ENCODE measurements around the gene STAT1.

STAT1 gene

DNA sequence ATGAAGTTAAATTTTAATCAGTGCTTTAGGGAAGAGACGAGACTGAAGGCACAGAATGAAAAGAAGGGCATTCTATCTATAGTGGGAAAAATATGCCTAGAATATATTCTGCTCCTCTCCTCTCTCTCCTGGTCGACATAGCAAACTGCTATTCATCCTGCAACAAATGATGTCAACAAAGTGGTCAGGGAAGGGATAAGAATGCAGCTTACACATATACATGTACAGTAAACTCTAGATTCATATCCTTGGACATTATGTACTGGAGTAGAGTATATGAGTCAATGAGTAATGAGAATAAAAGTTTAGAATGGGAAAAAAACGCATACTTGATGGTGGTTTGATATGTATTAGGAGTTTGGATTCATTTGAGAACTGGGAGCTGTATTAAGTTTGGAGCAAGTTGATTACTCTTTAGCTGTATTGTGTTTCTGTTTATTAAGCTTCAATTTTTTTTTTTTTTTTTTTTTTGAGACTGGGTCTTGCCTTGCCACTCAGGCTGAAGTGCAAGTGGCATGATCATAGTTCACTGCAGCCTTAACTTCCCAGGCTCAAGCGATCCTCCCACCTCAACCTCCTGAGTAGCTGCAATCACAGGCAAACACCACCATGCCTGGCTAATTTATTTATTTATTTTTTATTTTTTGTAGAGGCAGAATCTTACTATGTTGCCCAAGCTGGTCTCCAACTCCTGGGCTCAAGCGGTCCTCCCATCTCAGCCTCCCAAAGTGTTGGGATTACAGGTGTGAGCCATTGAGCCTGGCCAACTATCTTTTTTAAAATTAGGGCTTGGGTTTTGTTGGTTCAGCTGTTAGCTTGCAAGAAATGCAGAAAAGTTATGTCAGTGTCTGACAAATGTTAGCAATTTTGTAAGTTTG is 53.8 kb downstream of the STAT1 start:
- DNase-seq, result peak; percentile 58

DNA sequence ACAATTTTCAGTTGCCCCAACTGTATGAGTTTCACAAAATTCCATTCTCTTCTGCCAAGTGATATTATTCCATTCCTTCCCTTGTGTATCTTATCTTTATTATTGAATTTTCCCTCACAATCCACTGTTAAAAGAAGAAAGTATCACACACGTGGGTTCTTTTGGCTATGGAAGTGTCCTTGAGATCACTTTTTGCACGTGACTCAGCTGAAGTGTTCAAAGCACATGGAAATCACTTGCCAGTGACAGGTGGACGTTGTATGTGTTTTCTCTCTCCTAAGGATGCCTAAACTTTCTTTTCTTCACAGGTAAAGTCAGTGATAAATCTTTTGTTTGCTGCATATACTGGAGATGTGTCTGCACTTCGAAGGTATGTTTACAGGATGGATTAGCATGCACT is 60.7 kb downstream of the STAT1 start:
- DNase-seq, result no peak

DNA sequence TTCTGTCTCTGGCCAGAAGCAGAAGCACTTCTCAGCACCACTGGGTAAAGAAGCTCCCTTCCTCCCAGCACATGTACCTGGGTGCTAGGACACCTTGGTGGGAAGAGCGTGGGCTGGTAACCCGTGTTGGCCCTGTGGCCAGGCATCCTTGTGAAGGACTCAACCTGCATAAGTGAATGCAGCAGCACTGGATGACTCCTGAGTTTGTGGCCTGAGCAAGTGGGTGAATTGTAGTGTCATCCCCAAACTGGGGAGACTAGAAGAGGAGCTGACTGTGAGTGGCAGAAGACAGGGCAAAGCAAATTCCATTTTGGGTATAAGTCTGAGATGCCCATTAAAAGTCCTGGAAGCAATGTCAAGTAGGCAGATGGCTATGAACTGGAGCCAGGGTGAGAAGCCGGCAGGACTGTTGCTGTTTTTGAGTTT is 63.4 kb downstream of the STAT1 start:
- DNase-seq, result no peak

DNA sequence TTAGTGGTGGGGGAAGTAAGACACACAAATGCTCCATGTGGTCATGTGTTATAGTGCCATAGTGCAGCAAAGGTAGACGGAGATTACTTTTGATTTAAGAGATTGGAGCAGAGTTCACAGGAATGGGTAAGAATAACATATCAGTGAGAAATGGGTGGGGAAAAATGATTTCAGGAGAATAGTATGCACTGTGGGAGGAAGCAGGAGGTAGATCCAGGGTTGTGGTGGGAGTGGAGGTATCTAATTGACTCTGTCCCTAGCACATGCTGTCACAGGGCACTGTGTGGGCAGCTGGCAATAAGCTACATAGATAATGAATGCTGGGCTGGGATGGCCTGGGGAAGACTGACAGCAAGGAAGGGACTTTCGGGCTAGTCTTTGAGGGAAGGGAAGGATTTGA is 65.3 kb downstream of the STAT1 start:
- peak; percentile 46 for DNase-seq

DNA sequence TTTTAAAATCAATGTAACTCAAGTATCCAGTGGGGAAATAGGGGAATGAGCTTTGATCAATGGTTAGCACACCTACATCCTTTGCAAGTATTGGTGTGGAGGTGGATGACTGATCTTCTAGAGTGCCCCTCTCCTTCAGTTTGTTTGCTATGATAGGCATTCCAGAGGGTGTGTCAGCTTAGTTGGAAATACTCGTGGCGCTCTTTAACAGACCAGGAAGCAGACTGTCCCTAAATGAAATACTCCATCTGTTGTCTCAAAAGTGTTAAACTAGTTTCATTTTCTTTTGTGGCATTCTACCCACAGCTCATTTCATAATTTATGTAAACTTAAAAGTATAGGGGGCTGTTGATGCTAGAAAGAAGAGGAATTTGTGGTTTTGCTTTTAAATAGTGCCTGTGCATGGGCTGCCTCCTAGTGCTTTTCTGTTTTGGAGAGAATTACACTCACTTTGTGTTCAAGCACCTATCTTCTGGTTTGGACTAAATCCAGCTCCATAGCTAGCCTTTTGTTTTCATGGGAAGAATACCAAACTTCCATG is 66.2 kb downstream of the STAT1 start:
- peak; percentile 84 for DNase-seq

DNA sequence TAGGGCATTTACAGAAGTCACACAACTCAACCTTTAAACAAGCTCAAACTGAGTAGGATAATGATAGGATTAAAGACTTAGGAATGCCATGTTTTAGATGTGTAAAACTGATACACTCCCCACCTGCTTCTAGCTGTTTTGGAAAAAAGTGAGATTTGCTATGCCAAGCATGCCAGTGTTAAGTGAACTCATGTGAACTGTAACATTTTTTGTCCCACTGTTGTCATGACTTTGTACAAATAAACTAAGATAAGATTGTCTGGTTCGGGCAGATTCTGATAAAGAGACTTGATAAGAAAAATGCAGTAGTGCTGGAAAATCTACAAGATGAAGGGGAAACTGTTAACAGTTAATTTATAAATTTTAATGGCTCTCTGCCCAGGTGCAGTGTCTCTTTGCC is 66.8 kb downstream of the STAT1 start:
- DNase-seq, result peak; percentile 37

DNA sequence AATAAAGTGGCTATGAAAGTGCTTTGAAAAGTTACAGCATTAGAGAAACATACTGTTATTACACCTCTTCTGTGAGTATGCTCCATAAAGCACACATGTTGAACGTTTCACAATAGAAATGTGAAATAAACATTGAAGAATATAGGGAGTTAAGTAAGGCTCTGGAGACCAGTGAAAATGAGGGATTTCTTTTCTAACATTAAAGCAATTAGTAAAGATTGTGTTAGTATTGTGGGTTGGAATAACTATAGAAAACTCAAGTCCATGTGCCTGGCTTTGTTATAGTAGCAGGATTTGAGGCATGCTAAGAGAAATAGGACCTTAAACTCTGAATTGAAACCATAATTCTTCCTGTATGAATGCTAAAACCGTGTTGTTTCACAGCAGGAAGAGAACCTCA is 70.3 kb downstream of the STAT1 start:
- DNase-seq, result no peak

DNA sequence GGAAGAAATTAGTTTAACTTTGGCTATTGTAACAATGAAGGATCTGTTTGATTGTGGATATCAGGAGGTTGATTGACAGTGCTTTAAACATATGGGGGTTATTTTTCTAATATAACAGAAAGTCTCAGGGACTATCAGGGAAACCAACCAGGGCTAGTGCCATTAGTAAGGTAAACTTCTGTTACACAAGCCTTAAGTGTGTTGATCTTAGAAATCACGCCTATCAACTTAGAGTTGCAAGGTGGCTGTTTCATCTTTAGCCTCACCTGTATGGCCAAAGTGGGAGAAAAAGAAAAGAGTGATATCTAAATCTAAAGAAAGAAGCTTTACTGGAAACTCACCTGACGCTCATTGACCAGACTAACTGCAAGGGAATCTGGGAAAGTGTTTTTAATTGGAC is 71.3 kb downstream of the STAT1 start:
- no peak for DNase-seq

DNA sequence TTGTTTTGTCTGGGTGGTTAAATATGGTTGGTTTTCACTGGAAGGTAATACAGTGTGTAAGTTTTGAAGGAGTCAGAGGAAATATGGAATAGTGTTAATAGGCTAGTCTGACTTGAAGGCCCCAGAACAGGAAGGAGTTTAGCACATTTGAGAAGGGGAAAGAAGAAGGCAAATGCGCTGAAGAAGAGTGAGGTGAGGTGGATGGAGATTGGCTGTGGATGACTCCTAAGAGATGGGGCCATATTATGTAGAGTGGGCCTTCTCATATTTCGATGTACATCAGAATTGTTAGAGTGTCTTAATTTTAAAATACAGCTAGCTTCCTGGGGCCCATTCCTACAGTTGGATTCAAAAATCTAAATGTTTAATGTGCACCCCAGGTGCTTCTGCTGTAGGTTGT is 72.4 kb downstream of the STAT1 start:
- no peak for DNase-seq

DNA sequence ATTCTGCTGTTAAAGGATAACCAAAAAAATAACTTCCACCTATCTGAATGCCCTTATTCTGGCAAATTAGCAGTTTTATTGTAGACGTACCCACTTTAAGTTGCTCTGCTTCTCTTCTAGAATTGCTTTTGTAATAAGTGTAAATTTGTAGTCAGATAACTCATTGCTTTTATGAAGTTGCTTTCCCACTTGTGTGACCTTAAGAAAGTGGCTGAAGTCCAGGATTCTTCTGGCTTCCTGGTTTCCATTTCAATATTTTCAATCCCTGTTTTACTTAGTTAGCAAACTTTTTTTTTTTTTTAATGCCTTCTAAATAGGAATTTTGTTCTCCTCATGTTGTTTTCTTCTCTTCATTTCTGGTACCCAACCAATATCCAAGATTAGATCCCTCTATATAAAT is 73.5 kb downstream of the STAT1 start:
- no peak for DNase-seq

DNA sequence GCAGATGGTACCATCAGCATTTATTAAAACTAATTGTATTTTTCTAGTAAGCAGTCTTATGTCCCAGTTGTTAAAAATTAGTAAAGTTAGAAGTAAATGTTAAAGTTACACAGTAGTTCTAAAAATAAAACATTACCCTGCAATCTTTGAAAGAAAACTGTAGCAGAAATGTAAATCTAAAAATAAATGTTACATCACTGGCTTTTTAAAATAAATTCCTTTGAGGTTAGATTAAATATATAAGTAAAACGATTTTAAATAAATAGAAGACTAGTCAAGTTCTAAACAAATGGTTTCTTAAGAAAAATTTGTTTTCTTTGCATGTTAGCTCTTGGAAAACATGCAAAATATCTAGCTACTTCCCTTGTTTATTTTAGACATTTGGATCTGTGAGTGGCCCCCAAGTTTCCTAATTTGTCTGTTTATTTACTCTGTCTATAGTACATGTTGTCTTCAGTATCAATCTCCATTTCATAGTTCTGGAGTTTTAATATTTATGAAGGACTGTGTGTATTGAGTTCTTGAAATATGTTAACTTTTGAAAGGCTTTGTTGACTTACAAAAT is 75.1 kb downstream of the STAT1 start:
- DNase-seq, result no peak

DNA sequence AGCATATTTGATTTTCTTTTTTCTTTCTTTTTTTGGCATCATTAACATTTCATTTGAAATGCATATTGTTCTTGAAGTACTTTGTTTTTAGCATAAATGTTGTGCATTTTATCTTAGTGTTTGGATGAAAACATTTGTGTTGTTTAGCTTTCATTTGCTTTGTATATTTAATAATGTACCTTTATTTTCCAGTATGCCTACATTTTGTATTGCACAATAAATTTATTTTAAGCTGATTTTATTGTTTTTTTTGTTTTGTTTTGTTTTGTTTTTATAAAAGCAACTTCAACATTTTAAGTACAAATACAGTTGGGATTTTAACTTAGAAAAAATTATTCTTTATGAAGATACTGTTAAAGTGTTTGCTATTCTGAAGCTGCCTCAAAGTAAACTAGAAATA is 78.9 kb downstream of the STAT1 start:
- no peak for DNase-seq

DNA sequence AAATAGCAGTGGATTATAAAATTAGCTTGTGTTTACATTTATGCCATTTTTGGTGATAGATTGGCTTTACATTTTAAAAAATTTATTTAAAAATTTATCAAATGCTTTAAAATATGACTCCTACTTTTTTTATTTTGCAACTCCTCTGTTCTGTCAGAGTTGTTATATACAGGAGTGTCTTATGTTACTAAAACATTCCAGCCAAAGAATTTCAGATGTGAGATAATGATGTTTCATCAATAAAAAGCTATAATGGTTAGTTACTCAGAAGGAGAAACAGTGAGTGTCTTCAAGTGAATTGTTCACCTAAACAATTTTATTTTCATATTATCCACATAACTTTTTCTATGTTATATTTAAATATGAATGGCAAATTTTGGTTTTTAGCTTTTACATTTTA is 80.6 kb downstream of the STAT1 start:
- DNase-seq, result no peak

DNA sequence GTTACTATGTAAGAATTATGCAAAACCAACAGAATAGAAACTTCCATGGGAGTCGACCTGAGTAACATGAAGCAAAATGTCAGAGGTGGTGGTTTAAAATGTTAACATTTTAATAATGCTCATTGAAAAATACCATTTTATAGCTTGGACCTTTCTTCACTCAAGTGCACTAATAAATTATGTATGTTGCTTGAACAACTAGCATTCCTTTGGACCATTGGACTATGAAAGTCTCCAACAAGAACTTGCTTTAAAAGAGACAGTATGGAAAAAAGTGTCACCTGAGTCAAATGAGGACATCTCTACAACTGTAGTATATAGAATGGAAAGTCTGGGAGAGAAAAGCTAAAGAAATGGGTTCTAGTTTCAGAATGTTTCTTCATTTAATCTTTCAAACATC is 81.5 kb downstream of the STAT1 start:
- DNase-seq, result no peak

DNA sequence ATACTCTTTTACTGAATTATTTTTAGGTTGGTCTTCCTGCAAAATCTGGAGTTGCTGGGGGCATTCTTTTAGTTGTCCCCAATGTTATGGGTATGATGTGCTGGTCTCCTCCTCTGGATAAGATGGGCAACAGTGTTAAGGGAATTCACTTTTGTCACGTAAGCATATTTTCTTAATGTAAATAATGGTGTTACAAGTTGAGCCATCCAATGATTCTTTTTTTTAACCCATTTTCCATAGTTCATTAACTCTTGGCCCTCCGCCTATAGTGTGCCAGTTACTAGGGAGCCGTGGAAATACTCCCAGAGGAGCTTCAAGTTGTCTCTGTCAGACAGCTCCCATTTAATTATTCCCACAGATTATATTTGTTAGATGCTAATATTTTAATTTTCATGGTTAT is 83.6 kb downstream of the STAT1 start:
- no peak for DNase-seq

DNA sequence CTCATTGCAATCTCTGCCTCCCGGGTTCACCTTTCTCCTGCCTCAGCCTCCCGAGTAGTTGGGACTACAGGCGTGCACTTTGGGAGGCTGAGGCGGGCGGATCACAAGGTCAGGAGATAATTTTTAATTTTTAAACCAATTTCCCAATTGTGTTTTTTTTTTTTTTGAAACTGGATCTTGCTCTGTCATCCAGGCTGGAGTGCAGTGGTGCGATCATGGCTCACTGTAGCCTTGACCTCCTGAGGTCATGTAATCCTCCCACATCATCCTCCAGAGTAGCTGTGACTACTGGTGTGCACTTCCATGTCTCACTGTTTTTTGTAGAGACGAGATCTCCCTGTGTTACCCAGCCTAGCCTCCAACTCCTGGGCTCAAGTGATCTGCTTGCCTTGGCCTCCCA is 84.1 kb downstream of the STAT1 start:
- DNase-seq, result no peak

DNA sequence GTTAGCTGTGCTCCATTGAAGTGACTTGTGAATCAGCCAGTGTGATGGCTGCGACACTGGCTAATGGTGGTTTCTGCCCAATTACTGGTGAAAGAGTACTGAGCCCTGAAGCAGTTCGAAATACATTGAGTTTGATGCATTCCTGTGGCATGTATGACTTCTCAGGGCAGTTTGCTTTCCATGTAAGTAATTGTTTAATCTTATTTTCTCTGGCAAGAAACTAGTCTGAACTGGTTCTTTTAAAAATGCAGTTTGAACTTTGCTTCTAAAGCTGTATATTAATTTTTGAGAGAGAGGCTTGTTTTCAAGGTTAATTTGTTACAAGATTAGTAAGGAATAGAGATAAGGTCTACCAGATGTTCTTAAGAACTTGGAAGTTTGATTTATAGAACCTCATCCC is 86.7 kb downstream of the STAT1 start:
- peak; percentile 68 for DNase-seq

DNA sequence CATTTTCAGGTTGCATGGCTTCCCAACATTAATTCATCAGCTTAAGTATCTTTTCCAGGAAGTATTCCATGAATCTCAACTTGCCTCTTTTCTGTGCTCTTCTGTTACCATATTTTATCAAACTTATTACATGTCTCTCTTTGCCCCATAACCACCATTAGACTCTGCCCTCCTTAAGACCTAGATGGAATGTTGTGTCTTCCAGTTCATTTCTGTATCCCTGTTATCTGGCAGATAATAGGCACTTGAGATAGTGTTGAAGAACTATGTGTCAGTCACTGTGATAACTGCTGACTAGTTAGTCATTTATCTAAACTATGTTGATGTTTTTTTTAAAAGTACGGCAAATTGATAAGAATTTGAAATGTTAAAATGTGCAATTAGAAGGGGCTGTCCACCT is 91.6 kb downstream of the STAT1 start:
- DNase-seq, result no peak

DNA sequence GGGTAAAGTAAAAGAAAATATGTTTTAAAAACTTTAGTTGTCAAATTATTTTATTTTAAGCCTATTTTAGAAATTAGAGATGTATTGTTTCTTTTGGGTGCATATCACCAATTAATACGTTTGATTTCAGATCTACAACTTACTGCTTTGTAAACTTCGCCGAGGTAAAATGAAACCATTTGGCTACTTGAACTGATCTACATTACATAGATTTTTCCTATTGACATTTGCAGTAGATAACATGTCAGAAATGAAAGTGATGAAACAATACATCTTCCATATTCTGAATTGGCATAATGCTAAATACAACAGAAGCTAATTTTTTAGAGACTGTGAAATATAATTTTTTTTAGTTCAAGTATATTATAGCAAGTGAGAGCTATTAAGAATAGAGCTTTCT is 93.9 kb downstream of the STAT1 start:
- no peak for DNase-seq

All from fibroblast of skin of scalp (primary cell).